CD14-positive monocyte (primary cell): ENCODE data around the gene HS3ST3B1. TPM values are rescaled to one million over a fixed set of nuclear protein-coding genes. Genes with fewer than 3 reads are reported as not detected.

ENCODE experiments used
- DNase-seq, 3 donors: peaks; one replicate each; pipeline ENCODE4 v3.0.0-alpha.2; 2011 to 2022
- H2AFZ ChIP-seq: 2 replicates; pipeline ENCODE4 v1.6.0; 2012; ENCODE audit warnings: mild to moderate bottlenecking, low read depth, low read length, inconsistent platforms; ENCODE audit not compliant: insufficient read depth, poor library complexity, severe bottlenecking
- H3K27ac ChIP-seq, 2 donors: 1 replicate in 1 of 2; 2 replicates in 1 of 2; pipeline ENCODE4 v1.5.1; 2012 to 2013; ENCODE audit warnings: low read length in 2 of 2, control low read depth in 1 of 2, inconsistent platforms in 1 of 2, low read depth in 1 of 2, mild to moderate bottlenecking in 1 of 2
- H3K27me3 ChIP-seq, 2 donors: one replicate each; pipeline versions ENCODE4 v1.6.0 to v1.6.1; 2011 to 2013; ENCODE audit warnings: low read length in 2 of 2; ENCODE audit not compliant: control insufficient read depth in 2 of 2, insufficient read depth in 2 of 2
- H3K36me3 ChIP-seq, 2 donors: replicated peaks in 1 of 2; 1 replicate in 1 of 2; 2 replicates in 1 of 2; pipeline versions ENCODE4 v1.5.1 to v1.6.1; 2012 to 2013; ENCODE audit warnings: low read length in 2 of 2, control low read depth in 1 of 2, inconsistent platforms in 1 of 2, mild to moderate bottlenecking in 1 of 2; ENCODE audit not compliant: insufficient read depth in 2 of 2, control insufficient read depth in 1 of 2
- H3K4me1 ChIP-seq, 2 donors: 1 replicate in 1 of 2; 2 replicates in 1 of 2; pipeline versions ENCODE4 v1.5.1 to v1.6.1; 2012 to 2013; ENCODE audit warnings: low read length in 2 of 2, control low read depth in 1 of 2, inconsistent platforms in 1 of 2, mild to moderate bottlenecking in 1 of 2, moderate library complexity in 1 of 2; ENCODE audit not compliant: insufficient read depth in 2 of 2, control insufficient read depth in 1 of 2
- H3K4me2 ChIP-seq: replicated peaks from 2 replicates; pipeline ENCODE3; 2012; ENCODE audit warnings: low read length, moderate library complexity, mild to moderate bottlenecking; ENCODE audit not compliant: poor library complexity, severe bottlenecking; ENCODE audit errors: extremely low read depth
- H3K4me3 ChIP-seq, 3 experiments: fragments of 200-600 bp in 1 of 3; sonication (generic) in 1 of 3; replicated peaks in 1 of 3; 1 replicate in 2 of 3; 2 replicates in 1 of 3; pipeline ENCODE4 v1.5.1; 2011 to 2013; ENCODE audit warnings: low read length in 3 of 3, mild to moderate bottlenecking in 3 of 3, control low read depth in 2 of 3, low read depth in 2 of 3, inconsistent platforms in 1 of 3, moderate library complexity in 1 of 3
- H3K79me2 ChIP-seq: 2 replicates; pipeline ENCODE4 v1.6.0; 2012; ENCODE audit warnings: mild to moderate bottlenecking, control low read depth, inconsistent platforms, low read length, moderate library complexity; ENCODE audit not compliant: insufficient read depth
- H3K9ac ChIP-seq: 2 replicates; pipeline ENCODE4 v1.6.0; 2017; ENCODE audit warnings: low read length, mild to moderate bottlenecking; ENCODE audit not compliant: insufficient read depth, poor library complexity, severe bottlenecking
- H3K9me3 ChIP-seq, 2 donors: replicated peaks in 1 of 2; 1 replicate in 1 of 2; 2 replicates in 1 of 2; pipeline versions ENCODE4 v1.5.1 to v1.6.1; 2012 to 2013; ENCODE audit warnings: low read length in 2 of 2, control low read depth in 1 of 2; ENCODE audit not compliant: control insufficient read depth in 1 of 2, insufficient read depth in 1 of 2
- H4K20me1 ChIP-seq: 2 replicates; pipeline ENCODE4 v1.6.0; 2012; ENCODE audit warnings: mild to moderate bottlenecking, low read length, control low read depth, moderate library complexity; ENCODE audit not compliant: insufficient read depth
- H3K27ac Mint-ChIP-seq, 7 donors: one replicate each; pipeline ENCODE4 v1.8.0; 2020; ENCODE audit warnings: mild to moderate bottlenecking in 7 of 7, mixed read lengths in 7 of 7, moderate library complexity in 6 of 7, inconsistent platforms in 2 of 7
- H3K27me3 Mint-ChIP-seq, 3 donors: one replicate each; pipeline ENCODE4 v1.8.0; 2021 to 2022; ENCODE audit warnings: low read depth in 3 of 3, mild to moderate bottlenecking in 3 of 3, mixed read lengths in 3 of 3, moderate library complexity in 3 of 3, inconsistent platforms in 1 of 3
- H3K36me3 Mint-ChIP-seq, 2 donors: one replicate each; pipeline ENCODE4 v1.8.0; 2020; ENCODE audit warnings: mixed read lengths in 2 of 2, inconsistent platforms in 1 of 2, mild to moderate bottlenecking in 1 of 2
- H3K4me1 Mint-ChIP-seq: one replicate; pipeline ENCODE4 v1.8.0; 2020; ENCODE audit warnings: mild to moderate bottlenecking, mixed read lengths
- H3K4me3 Mint-ChIP-seq, 2 donors: one replicate each; pipeline ENCODE4 v1.8.0; 2020; ENCODE audit warnings: mild to moderate bottlenecking in 2 of 2, mixed read lengths in 2 of 2, moderate library complexity in 1 of 2
- H3K9me3 Mint-ChIP-seq, 7 donors: one replicate each; pipeline ENCODE4 v1.8.0; 2020 to 2022; ENCODE audit warnings: mixed read lengths in 7 of 7, mild to moderate bottlenecking in 6 of 7, moderate library complexity in 6 of 7, inconsistent platforms in 2 of 7
- CTCF ChIP-seq: fragments of 200-600 bp; IDR thresholded peaks from one replicate; pipeline ENCODE4 v1.8.0; 2022; ENCODE audit warnings: antibody characterized with exemption, mild to moderate bottlenecking
- WGBS: methylation state at CpG from one replicate; pipeline ENCODE4 v1.1.5; 2013; ENCODE audit warnings: missing lambda C conversion rate; ENCODE audit not compliant: insufficient coverage; 5-methylcytosine and 5-hydroxymethylcytosine counted together
- intact Hi-C, 2 donors: fragments of 100-400 bp; cut with micrococcal nuclease; formaldehyde crosslinking; loops; one replicate each; pipeline versions ENCODE4 v1.15.0 to v1.15.1; 2023
- polyA plus RNA-seq, 3 donors: library from polyadenylated mRNA; depleted of rRNA in 1 of 3; unstranded in 2 of 3; stranded (reverse) in 1 of 3; fragments of 300-500 nt in 2 of 3; fragments of >200 nt in 1 of 3; fragmentation: Illumina TruSeq in 2 of 3; gene quantifications; 1 replicate in 2 of 3; 2 replicates in 1 of 3; pipeline ENCODE4 v1.2.3, GENCODE V29; 2012 to 2021

HS3ST3B1 gene
- polyA plus RNA-seq, 3 donors: 0.09 to 0.73 (median 0.32) TPM

GRCh38 chr17:14334276-14334840, 33.5 kb downstream of the HS3ST3B1 start:
- no peaks in the 10 kb centered on the region for H3K79me2 ChIP-seq
- no peak for TF ChIP-seq CTCF
- no peaks in the 10 kb centered on the region for H3K36me3 ChIP-seq
- intact Hi-C loops: no loop called here
- no peak overlapping the region for H3K4me3 ChIP-seq
- Mint-ChIP-seq H3K4me3 (no peak overlapping the region), H3K27me3 (peaks cover 0 to 7% (median 1%) of the 10 kb centered on the region in 3 donors), H3K9me3 (peaks cover 0 to 3% (median 0%) of the 10 kb centered on the region in 7 donors), H3K36me3 (peaks cover 0 to 6% of the 10 kb centered on the region in 2 donors), H3K4me1 (peaks cover 28% of the 10 kb centered on the region), H3K27ac (peak overlapping the region in 4 of 7 donors; percentile 14 to 69 (median 54))
- H3K27ac ChIP-seq: no peak overlapping the region
- no peaks in the 10 kb centered on the region for H3K9me3 ChIP-seq
- DNase-seq: peak; percentile 12 to 32 (median 20)
- H3K27me3 ChIP-seq: no peaks in the 10 kb centered on the region
- 0% methylated on average over 1 of the region's 3 CpGs for WGBS
- H3K9ac ChIP-seq: no peak overlapping the region
- H2AFZ ChIP-seq: no peak overlapping the region
- H3K4me1 ChIP-seq: peaks cover 12 to 13% of the 10 kb centered on the region in 2 donors
- no peaks in the 10 kb centered on the region for H4K20me1 ChIP-seq
- no peak overlapping the region for H3K4me2 ChIP-seq

GRCh38 chr17:14334919-14335318, 34.0 kb downstream of the HS3ST3B1 start:
- Histone ChIP-seq H2AFZ (no peak overlapping the region), H3K9ac (no peak overlapping the region), H3K27me3 (no peaks in the 10 kb centered on the region), H3K79me2 (no peaks in the 10 kb centered on the region), H3K36me3 (no peaks in the 10 kb centered on the region), H4K20me1 (no peaks in the 10 kb centered on the region), H3K4me2 (no peak overlapping the region), H3K27ac (no peak overlapping the region), H3K4me3 (no peak overlapping the region), H3K9me3 (no peaks in the 10 kb centered on the region), H3K4me1 (peaks cover 12 to 13% of the 10 kb centered on the region in 2 donors)
- Mint-ChIP-seq H3K4me3 (no peak overlapping the region), H3K4me1 (peaks cover 32% of the 10 kb centered on the region), H3K27ac (peak overlapping the region in 5 of 7 donors; percentile 14 to 69 (median 56)), H3K9me3 (peaks cover 0 to 3% (median 0%) of the 10 kb centered on the region in 7 donors), H3K36me3 (peaks cover 0 to 9% of the 10 kb centered on the region in 2 donors), H3K27me3 (peaks cover 0 to 7% (median 1%) of the 10 kb centered on the region in 3 donors)
- DNase-seq: peak in 1 of 3 donors; percentile 7
- intact Hi-C loops: no loop called here
- TF ChIP-seq CTCF: no peak
- WGBS: 25% methylated on average over 2 of the region's 2 CpGs
